ENCODE data around the gene ZNF668. TPM values are rescaled to one million over a fixed set of nuclear protein-coding genes. Genes with fewer than 3 reads are reported as not detected.
A peak's percentile ranks its signal among the peaks of the same experiment; 100 is the strongest.

The ZNF668 gene
- total and polyA plus RNA-seq, 2 of the 4 experiments (the other 2 are of a cell fraction), result 4.5 to 11.6 TPM

- 65% methylated on average over 4 of the region's 15 CpGs; no CpG with 5 or more reads in 1 of the 2 experiments for WGBS, 2 experiments (ENCODE audit: extremely low coverage in 2 of 2, insufficient read length in 1 of 2)
- DNase-seq, result no peak
- intact Hi-C loops (cut with micrococcal nuclease), result no loop called here
Observed at GRCh38 chr16:31088459-31089183, 14.6 kb upstream of the ZNF668 start, which contains the start of gene PRSS53. TSS of gene PRSS53 (minus strand) at chr16:31088943. CDS start at chr16:31088809, 134 bp downstream.

More at GRCh38 chr16:31088459-31089183, 14.6 kb upstream of the ZNF668 start, which contains the start of gene PRSS53:
- Histone ChIP-seq H3K18ac (ENCODE audit: low read depth, low read length) (no peak within 1 kb of the TSS), H3K9ac (ENCODE audit: low read depth, low read length) (no peak within 1 kb of the TSS), H3K27me3 (ENCODE audit: control insufficient read depth, insufficient read depth, low read length) (no peaks in the 10 kb centered on the region), H3K9me1 (ENCODE audit: insufficient read depth, low read length) (peaks cover 12% of the 10 kb centered on the region), H3K4me2 (ENCODE audit: low read depth, low read length) (no peak within 1 kb of the TSS), H3K4ac (ENCODE audit: low read depth, low read length) (no peak within 1 kb of the TSS), H3K56ac (ENCODE audit: extremely low read depth, insufficient read depth, low read length) (no peak within 1 kb of the TSS), H4K91ac (ENCODE audit: insufficient read depth, low read depth, low read length) (no peak within 1 kb of the TSS), H3K23ac (ENCODE audit: low read depth, low read length) (no peak within 1 kb of the TSS), H2BK15ac (ENCODE audit: low read depth, low read length) (no peak within 1 kb of the TSS), H4K5ac (ENCODE audit: low read depth, low read length) (no peak within 1 kb of the TSS), H4K8ac (ENCODE audit: low read depth in 2 of 2, low read length in 2 of 2) (no peak within 1 kb of the TSS), H3K36me3 (ENCODE audit: control insufficient read depth, insufficient read depth, low read length) (peaks cover 44% of the 10 kb centered on the region), H2BK20ac (ENCODE audit: low read depth, low read length) (no peak within 1 kb of the TSS), H2AFZ (replicated peaks; ENCODE audit: low read length, poor library complexity) (no peak within 1 kb of the TSS), H3K9me3 (ENCODE audit: control insufficient read depth, insufficient read depth, low read length) (no peaks in the 10 kb centered on the region), H4K20me1 (ENCODE audit: insufficient read depth, low read length) (peaks cover 12% of the 10 kb centered on the region), H2BK5ac (ENCODE audit: low read depth, low read length, poor library complexity, severe bottlenecking) (no peak within 1 kb of the TSS), H3K4me1 (ENCODE audit: control insufficient read depth, insufficient read depth, low read length) (peaks cover 3% of the 10 kb centered on the region), H3K79me1 (ENCODE audit: low read depth in 1 of 2, low read length in 2 of 2) (peaks cover 28 to 61% of the 10 kb centered on the region in 2 experiments), H3K27ac (ENCODE audit: insufficient read depth, low read length) (no peak within 1 kb of the TSS), H2AK9ac (replicated peaks; ENCODE audit: low read depth, low read length, poor library complexity) (peak within 1 kb of the TSS; percentile 5), H3K14ac (replicated peaks; ENCODE audit: low read depth, low read length) (no peak within 1 kb of the TSS), H2BK120ac (ENCODE audit: low read depth, low read length) (no peak within 1 kb of the TSS), H3K4me3 (ENCODE audit: insufficient read depth, low read depth, low read length) (no peak within 1 kb of the TSS), H2AK5ac (ENCODE audit: low read depth, low read length) (no peak within 1 kb of the TSS)
- ATAC-seq (ENCODE audit: low read depth), result no peak
- CTCF ChIA-PET, result no interaction called here
- in situ Hi-C loops (cut with MboI; ENCODE audit: low sequenced_read_pairs) (loop anchor here (10.0 kb wide), 1 partner anchor 104 kb away; the partner anchor contains the start of gene HSD3B7), dilution Hi-C loops (cut with HindIII; ENCODE audit: low sequenced_read_pairs, unreplicated experiment) (no loop called here)
- TF ChIP-seq SMC3 (IDR thresholded peaks at IDR 0.05; ENCODE audit: low read depth, low read length), result no peak
- no peak for TF ChIP-seq BHLHE40 (IDR thresholded peaks at IDR 0.05; ENCODE audit: low read depth, low read length)
- BruUV-seq (replicated peaks), result no TSS peak
- POLR2A ChIA-PET (ENCODE audit: unreplicated experiment), result no interaction called here

Measured in IMR-90 (cell line).